Natural killer cell (primary cell): ENCODE measurements around the gene RNF34. TPM values are rescaled to one million over a fixed set of nuclear protein-coding genes. Genes with fewer than 3 reads are reported as not detected.

Experiments
- ATAC-seq, 3 donors: fragments of 150-1000 bp in 2 of 3; fragments of 200-7000 bp in 1 of 3; cut with Tn5 transposase; 1 replicate in 1 of 3; 2 replicates in 2 of 3; pipeline ENCODE4 v1.10.0; 2021; ENCODE audit warnings: mild to moderate bottlenecking in 2 of 3, moderate library complexity in 2 of 3
- DNase-seq, 2 donors: peaks; one replicate each; pipeline versions ENCODE4 v3.0.0 to v3.0.0-alpha.2; 2013 to 2021; ENCODE audit warnings: mixed read lengths in 1 of 2
- H3K27ac ChIP-seq: one replicate; pipeline ENCODE4 v1.5.1; 2013; ENCODE audit warnings: mild to moderate bottlenecking, low read length
- H3K27me3 ChIP-seq: one replicate; pipeline ENCODE4 v1.6.1; 2013; ENCODE audit warnings: low read length; ENCODE audit not compliant: control insufficient read depth, insufficient read depth
- H3K36me3 ChIP-seq: one replicate; pipeline ENCODE4 v1.6.1; 2013; ENCODE audit warnings: low read length; ENCODE audit not compliant: control insufficient read depth, insufficient read depth
- H3K4me1 ChIP-seq: one replicate; pipeline ENCODE4 v1.6.1; 2013; ENCODE audit warnings: low read length; ENCODE audit not compliant: control insufficient read depth, insufficient read depth
- H3K4me3 ChIP-seq: one replicate; pipeline ENCODE4 v1.5.1; 2013; ENCODE audit warnings: low read length
- H3K9me3 ChIP-seq: one replicate; pipeline ENCODE4 v1.6.1; 2013; ENCODE audit warnings: low read length; ENCODE audit not compliant: control insufficient read depth, insufficient read depth
- H3K27ac Mint-ChIP-seq, 2 donors: one replicate each; pipeline ENCODE4 v1.8.0; 2022; ENCODE audit warnings: mild to moderate bottlenecking in 2 of 2, mixed read lengths in 2 of 2, moderate library complexity in 1 of 2
- H3K27me3 Mint-ChIP-seq, 2 donors: one replicate each; pipeline ENCODE4 v1.8.0; 2022; ENCODE audit warnings: low read depth in 2 of 2, mixed read lengths in 2 of 2
- H3K36me3 Mint-ChIP-seq: one replicate; pipeline ENCODE4 v1.8.0; 2022; ENCODE audit warnings: mixed read lengths
- H3K4me1 Mint-ChIP-seq, 2 donors: one replicate each; pipeline ENCODE4 v1.8.0; 2022; ENCODE audit warnings: mixed read lengths in 2 of 2
- H3K4me3 Mint-ChIP-seq: one replicate; pipeline ENCODE4 v1.8.0; 2022; ENCODE audit warnings: mild to moderate bottlenecking, moderate library complexity, mixed read lengths
- H3K9me3 Mint-ChIP-seq, 2 donors: one replicate each; pipeline ENCODE4 v1.8.0; 2022; ENCODE audit warnings: mixed read lengths in 2 of 2
- WGBS: methylation state at CpG from one replicate; pipeline ENCODE4 v1.1.7; 2013; ENCODE audit warnings: missing lambda C conversion rate; ENCODE audit not compliant: insufficient coverage; 5-methylcytosine and 5-hydroxymethylcytosine counted together
- intact Hi-C: fragments of 100-400 bp; cut with micrococcal nuclease; formaldehyde crosslinking; loops from one replicate; pipeline ENCODE4 v1.14.2; 2022
- total RNA-seq, 4 donors: library from RNA; stranded (reverse); fragments of 120-200 nt in 1 of 4; gene quantifications; one replicate each; pipeline versions ENCODE4 v1.2.3 to v1.2.4, GENCODE V29; 2013 to 2022
- TF ChIP-seq, protein P1 (sequence below): fragments of 200-600 bp; IDR thresholded peaks from one replicate; pipeline ENCODE4 v1.8.0; 2022; ENCODE audit warnings: antibody characterized with exemption

RNF34 gene
- total RNA-seq, 3 donors from 2014 or later (not counting 1 experiment from before 2014, with no cell fraction given), result 62.3 to 78.4 (median 73.4) TPM

DNA sequence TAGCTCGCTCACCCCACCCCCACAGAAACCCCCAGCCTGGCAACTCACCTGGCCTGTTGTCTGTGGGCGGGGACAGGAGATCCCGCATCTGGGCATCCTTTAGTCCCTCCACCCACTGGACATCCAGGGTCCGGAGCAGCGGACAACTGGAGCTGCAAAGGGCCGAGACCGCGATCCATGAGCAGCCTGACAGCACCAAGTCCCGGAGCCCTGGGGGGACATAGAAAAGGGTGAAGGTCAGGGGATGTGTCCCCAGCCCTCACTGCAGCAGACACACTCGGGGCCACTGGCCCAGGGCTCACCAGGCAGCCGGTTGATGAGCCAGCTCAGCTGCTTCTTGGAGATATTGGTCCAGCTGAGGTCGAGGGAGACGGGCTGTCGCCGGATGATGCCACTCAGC is 40.9 kb downstream of the RNF34 start:
- Mint-ChIP-seq H3K4me1 (no peaks in the 10 kb centered on the region), H3K27ac (no peak overlapping the region), H3K27me3 (no peaks in the 10 kb centered on the region), H3K9me3 (no peaks in the 10 kb centered on the region), H3K4me3 (no peak overlapping the region), H3K36me3 (peaks cover 7% of the 10 kb centered on the region)
- no peaks in the 10 kb centered on the region for H3K27me3 ChIP-seq
- H3K36me3 ChIP-seq, result peaks cover 54% of the 10 kb centered on the region
- TF ChIP-seq, protein P1, sequence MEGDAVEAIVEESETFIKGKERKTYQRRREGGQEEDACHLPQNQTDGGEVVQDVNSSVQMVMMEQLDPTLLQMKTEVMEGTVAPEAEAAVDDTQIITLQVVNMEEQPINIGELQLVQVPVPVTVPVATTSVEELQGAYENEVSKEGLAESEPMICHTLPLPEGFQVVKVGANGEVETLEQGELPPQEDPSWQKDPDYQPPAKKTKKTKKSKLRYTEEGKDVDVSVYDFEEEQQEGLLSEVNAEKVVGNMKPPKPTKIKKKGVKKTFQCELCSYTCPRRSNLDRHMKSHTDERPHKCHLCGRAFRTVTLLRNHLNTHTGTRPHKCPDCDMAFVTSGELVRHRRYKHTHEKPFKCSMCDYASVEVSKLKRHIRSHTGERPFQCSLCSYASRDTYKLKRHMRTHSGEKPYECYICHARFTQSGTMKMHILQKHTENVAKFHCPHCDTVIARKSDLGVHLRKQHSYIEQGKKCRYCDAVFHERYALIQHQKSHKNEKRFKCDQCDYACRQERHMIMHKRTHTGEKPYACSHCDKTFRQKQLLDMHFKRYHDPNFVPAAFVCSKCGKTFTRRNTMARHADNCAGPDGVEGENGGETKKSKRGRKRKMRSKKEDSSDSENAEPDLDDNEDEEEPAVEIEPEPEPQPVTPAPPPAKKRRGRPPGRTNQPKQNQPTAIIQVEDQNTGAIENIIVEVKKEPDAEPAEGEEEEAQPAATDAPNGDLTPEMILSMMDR, result no peak
- H3K4me3 ChIP-seq, result no peak overlapping the region
- ATAC-seq (no peak), DNase-seq (no peak)
- no peaks in the 10 kb centered on the region for H3K9me3 ChIP-seq
- H3K27ac ChIP-seq, result no peak overlapping the region
- 97% methylated on average over 15 of the region's 15 CpGs for WGBS
- intact Hi-C loops, result no loop called here
- no peaks in the 10 kb centered on the region for H3K4me1 ChIP-seq

DNA sequence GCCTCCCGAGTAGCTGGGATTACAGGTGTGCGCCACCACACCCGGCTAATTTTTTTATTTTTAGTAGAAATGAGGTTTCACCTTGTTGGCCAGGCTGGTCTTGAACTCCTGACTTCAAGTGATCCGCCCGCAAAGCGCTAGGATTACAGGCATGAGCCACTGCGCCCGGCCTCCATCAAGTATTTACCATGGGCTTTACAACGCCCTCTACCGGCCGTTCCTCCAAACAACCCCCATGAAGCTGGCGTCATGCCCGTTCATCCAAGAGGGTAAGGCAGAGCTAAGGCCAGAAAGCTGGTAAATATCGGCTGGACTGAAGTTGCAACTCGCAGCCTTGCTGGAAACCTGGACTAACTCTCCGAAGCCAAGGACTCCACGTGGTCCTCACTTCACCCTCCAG is 41.6 kb downstream of the RNF34 start:
- intact Hi-C loops, result no loop called here
- TF ChIP-seq, protein P1, result no peak
- Mint-ChIP-seq H3K9me3 (no peaks in the 10 kb centered on the region), H3K27ac (no peak overlapping the region), H3K4me1 (no peaks in the 10 kb centered on the region), H3K36me3 (peaks cover 4% of the 10 kb centered on the region), H3K27me3 (no peaks in the 10 kb centered on the region), H3K4me3 (no peak overlapping the region)
- Histone ChIP-seq H3K4me3 (no peak overlapping the region), H3K27ac (no peak overlapping the region), H3K4me1 (no peaks in the 10 kb centered on the region), H3K27me3 (no peaks in the 10 kb centered on the region), H3K36me3 (peaks cover 52% of the 10 kb centered on the region), H3K9me3 (no peaks in the 10 kb centered on the region)
- DNase-seq (no peak), ATAC-seq (no peak)
- 95% methylated on average over 17 of the region's 17 CpGs for whole genome bisulfite sequencing

DNA sequence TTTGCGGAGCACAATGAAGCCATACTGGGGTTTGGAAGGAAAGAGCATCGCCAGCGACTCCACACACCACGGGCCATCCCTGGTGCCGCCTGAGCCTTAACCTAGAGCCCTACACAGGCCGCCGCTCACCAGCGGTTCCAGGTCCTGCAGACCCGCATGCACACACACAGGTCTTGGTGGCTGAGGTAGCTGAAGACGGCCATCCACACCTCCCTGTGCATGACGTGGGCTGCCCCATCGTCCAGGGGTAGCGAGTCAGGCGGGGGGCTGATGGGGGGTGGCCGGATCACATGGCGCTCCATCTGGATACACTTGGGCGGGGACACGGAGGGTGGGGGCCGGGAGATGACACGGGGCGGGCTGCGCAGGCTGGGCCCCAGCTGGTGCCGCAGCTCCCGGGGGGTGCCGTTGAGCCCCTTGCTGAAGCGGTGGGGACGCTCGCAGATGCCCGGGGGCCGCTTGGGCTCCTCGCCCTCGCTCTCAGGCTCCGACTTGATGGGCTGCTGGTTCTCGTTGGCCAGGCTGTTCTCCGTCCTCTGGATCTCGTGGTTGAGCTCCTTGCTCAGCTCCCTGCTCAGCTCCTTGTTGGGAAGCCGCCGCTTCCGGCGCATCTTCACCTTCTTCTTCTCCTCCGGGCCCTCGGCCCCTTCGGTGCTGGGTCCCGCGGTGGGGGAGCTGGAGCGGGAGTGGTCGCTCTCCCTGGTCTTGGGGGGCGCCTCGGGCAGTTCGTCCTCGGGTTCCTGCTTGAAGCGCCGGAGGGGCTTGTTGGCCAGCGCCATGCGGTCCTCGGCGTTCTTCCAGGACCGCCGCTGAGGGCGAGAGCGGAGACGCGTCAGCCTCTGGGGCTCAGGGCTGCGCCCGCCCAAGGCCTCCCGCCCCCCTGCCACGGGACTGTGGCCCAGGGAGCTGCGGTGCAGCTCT is 42.4 kb downstream of the RNF34 start:
- H3K27ac ChIP-seq, result no peak overlapping the region
- H3K27me3 ChIP-seq, result no peaks in the 10 kb centered on the region
- H3K4me1 Mint-ChIP-seq, result no peaks in the 10 kb centered on the region
- no peak for ATAC-seq
- no peak overlapping the region for H3K4me3 ChIP-seq
- no peaks in the 10 kb centered on the region for H3K9me3 ChIP-seq
- H3K9me3 Mint-ChIP-seq, result no peaks in the 10 kb centered on the region
- no peak overlapping the region for H3K4me3 Mint-ChIP-seq
- TF ChIP-seq, protein P1, result no peak
- no peaks in the 10 kb centered on the region for H3K36me3 Mint-ChIP-seq
- intact Hi-C loops, result no loop called here
- 98% methylated on average over 68 of the region's 68 CpGs for WGBS
- no peaks in the 10 kb centered on the region for H3K27me3 Mint-ChIP-seq
- H3K36me3 ChIP-seq, result peaks cover 49% of the 10 kb centered on the region
- no peak for DNase-seq
- H3K27ac Mint-ChIP-seq, result no peak overlapping the region
- no peaks in the 10 kb centered on the region for H3K4me1 ChIP-seq
